GM18858 (cell line): ENCODE data around the gene OPN1SW.

Source experiments
- ATAC-seq: cut with Tn5 transposase; IDR thresholded peaks from one replicate; pipeline ENCODE4 v1.9.1; 2021; ENCODE audit not compliant: unreplicated experiment

OPN1SW gene

GRCh38 chr7:128759242-128759641 lies 16.4 kb downstream of the OPN1SW start:
- ATAC-seq, result no peak

GRCh38 chr7:128758553-128758952 lies 17.0 kb downstream of the OPN1SW start:
- ATAC-seq, result no peak

GRCh38 chr7:128757203-128757602 lies 18.4 kb downstream of the OPN1SW start:
- ATAC-seq, result no peak

GRCh38 chr7:128755819-128756476 lies 19.6 kb downstream of the OPN1SW start:
- no peak for ATAC-seq

- ATAC-seq, result no peak
Measured at GRCh38 chr7:128755075-128755818, 20.3 kb downstream of the OPN1SW start.

- no peak for ATAC-seq
Measured at GRCh38 chr7:128752251-128752650, 23.3 kb downstream of the OPN1SW start.

- no peak for ATAC-seq
Measured at GRCh38 chr7:128747327-128748079, 28.1 kb downstream of the OPN1SW start.

GRCh38 chr7:128745706-128746105 lies 29.9 kb downstream of the OPN1SW start:
- no peak for ATAC-seq

- no peak for ATAC-seq
Measured at GRCh38 chr7:128744366-128744905, 31.2 kb downstream of the OPN1SW start.

- no peak for ATAC-seq
Measured at GRCh38 chr7:128743112-128743772, 32.4 kb downstream of the OPN1SW start.

GRCh38 chr7:128742206-128742605 lies 33.4 kb downstream of the OPN1SW start:
- no peak for ATAC-seq

- ATAC-seq, result no peak
Measured at GRCh38 chr7:128741491-128741890, 34.1 kb downstream of the OPN1SW start.

GRCh38 chr7:128740996-128741395 lies 34.6 kb downstream of the OPN1SW start:
- ATAC-seq, result no peak

- ATAC-seq, result no peak
Measured at GRCh38 chr7:128739990-128740682, 35.5 kb downstream of the OPN1SW start.

GRCh38 chr7:128739048-128739962 lies 36.3 kb downstream of the OPN1SW start, which contains the start of gene CALU:
TSS of gene CALU (plus strand) at chr7:128739359. CDS start at chr7:128748584, 9,225 bp downstream.
- peak; percentile 98 for ATAC-seq

GRCh38 chr7:128738570-128739047 lies 37.0 kb downstream of the OPN1SW start:
- ATAC-seq, result peak; percentile 4

GRCh38 chr7:128737867-128738385 lies 37.7 kb downstream of the OPN1SW start:
- no peak for ATAC-seq

- no peak for ATAC-seq
Measured at GRCh38 chr7:128737441-128737840, 38.2 kb downstream of the OPN1SW start.

GRCh38 chr7:128735436-128735835 lies 40.2 kb downstream of the OPN1SW start:
- no peak for ATAC-seq
